Measurements from ENCODE around the gene HELZ2. TPM values are rescaled to one million over a fixed set of nuclear protein-coding genes. Genes with fewer than 3 reads are reported as not detected.

Gene HELZ2
- total and polyA plus RNA-seq, 2 of the 4 experiments (the other 2 are of a cell fraction): 4.7 to 10.6 TPM

- Histone ChIP-seq H3K79me1 (ENCODE audit: low read depth in 1 of 2, low read length in 2 of 2) (peaks cover 4 to 13% of the 10 kb centered on the region in 2 experiments), H2AFZ (replicated peaks; ENCODE audit: low read length, poor library complexity) (peak overlapping the region; percentile 21), H2BK15ac (ENCODE audit: low read depth, low read length) (no peak overlapping the region), H2BK5ac (ENCODE audit: low read depth, low read length, poor library complexity, severe bottlenecking) (no peak overlapping the region), H3K4me1 (ENCODE audit: control insufficient read depth, insufficient read depth, low read length) (peaks cover 10% of the 10 kb centered on the region), H3K9ac (ENCODE audit: low read depth, low read length) (no peak overlapping the region), H4K91ac (ENCODE audit: insufficient read depth, low read depth, low read length) (no peak overlapping the region), H3K27me3 (ENCODE audit: control insufficient read depth, insufficient read depth, low read length) (no peaks in the 10 kb centered on the region), H3K4me3 (ENCODE audit: insufficient read depth, low read depth, low read length) (no peak overlapping the region), H3K56ac (ENCODE audit: extremely low read depth, insufficient read depth, low read length) (no peak overlapping the region), H3K27ac (ENCODE audit: insufficient read depth, low read length) (no peak overlapping the region), H3K14ac (replicated peaks; ENCODE audit: low read depth, low read length) (no peak overlapping the region), H3K4ac (ENCODE audit: low read depth, low read length) (no peak overlapping the region), H2AK9ac (replicated peaks; ENCODE audit: low read depth, low read length, poor library complexity) (no peak overlapping the region), H4K8ac (ENCODE audit: low read depth in 2 of 2, low read length in 2 of 2) (no peak overlapping the region), H3K4me2 (ENCODE audit: low read depth, low read length) (no peak overlapping the region), H2AK5ac (ENCODE audit: low read depth, low read length) (no peak overlapping the region), H3K36me3 (ENCODE audit: control insufficient read depth, insufficient read depth, low read length) (peaks cover 24% of the 10 kb centered on the region), H4K20me1 (ENCODE audit: insufficient read depth, low read length) (no peaks in the 10 kb centered on the region), H3K18ac (ENCODE audit: low read depth, low read length) (no peak overlapping the region), H2BK120ac (ENCODE audit: low read depth, low read length) (no peak overlapping the region), H3K9me1 (ENCODE audit: insufficient read depth, low read length) (peaks cover 3% of the 10 kb centered on the region; the same call in 1 of the 2 replicates), H3K9me3 (ENCODE audit: control insufficient read depth, insufficient read depth, low read length) (no peaks in the 10 kb centered on the region), H2BK20ac (ENCODE audit: low read depth, low read length) (no peak overlapping the region), H3K23ac (ENCODE audit: low read depth, low read length) (no peak overlapping the region), H4K5ac (ENCODE audit: low read depth, low read length) (no peak overlapping the region)
- no TSS peak for BruUV-seq (replicated peaks)
- in situ Hi-C loops (cut with MboI; ENCODE audit: low sequenced_read_pairs) (no loop called here), dilution Hi-C loops (cut with HindIII; ENCODE audit: low sequenced_read_pairs, unreplicated experiment) (no loop called here), intact Hi-C loops (cut with micrococcal nuclease) (no loop called here)
- ATAC-seq (ENCODE audit: low read depth): no peak
- CTCF ChIA-PET: no interaction called here
- TF ChIP-seq, protein P1, sequence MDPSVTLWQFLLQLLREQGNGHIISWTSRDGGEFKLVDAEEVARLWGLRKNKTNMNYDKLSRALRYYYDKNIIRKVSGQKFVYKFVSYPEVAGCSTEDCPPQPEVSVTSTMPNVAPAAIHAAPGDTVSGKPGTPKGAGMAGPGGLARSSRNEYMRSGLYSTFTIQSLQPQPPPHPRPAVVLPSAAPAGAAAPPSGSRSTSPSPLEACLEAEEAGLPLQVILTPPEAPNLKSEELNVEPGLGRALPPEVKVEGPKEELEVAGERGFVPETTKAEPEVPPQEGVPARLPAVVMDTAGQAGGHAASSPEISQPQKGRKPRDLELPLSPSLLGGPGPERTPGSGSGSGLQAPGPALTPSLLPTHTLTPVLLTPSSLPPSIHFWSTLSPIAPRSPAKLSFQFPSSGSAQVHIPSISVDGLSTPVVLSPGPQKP (IDR thresholded peaks at IDR 0.05; ENCODE audit: borderline replicate concordance, low read depth, low read length): no peak
- TF ChIP-seq CEBPB (IDR thresholded peaks at IDR 0.05; ENCODE audit: low read depth, low read length): no peak
- TF ChIP-seq CTCF (conservative IDR thresholded peaks at IDR 0.05; ENCODE audit: low read depth, low read length): no peak
- TF ChIP-seq BHLHE40 (IDR thresholded peaks at IDR 0.05; ENCODE audit: low read depth, low read length): no peak
- POLR2A ChIA-PET (ENCODE audit: unreplicated experiment): no interaction called here
- WGBS, 2 experiments (ENCODE audit: extremely low coverage in 2 of 2, insufficient read length in 1 of 2): 100% methylated on average over 5 of the region's 28 CpGs; no CpG with 5 or more reads in 1 of the 2 experiments
- DNase-seq: no peak
These were observed 3.6 kb downstream of the HELZ2 start for GRCh38 chr20:63570281-63571086.
